ENCODE measurements around the gene TEF. TPM values are rescaled to one million over a fixed set of nuclear protein-coding genes. Genes with fewer than 3 reads are reported as not detected.

TEF gene
- total and polyA plus RNA-seq, 9 of the 15 experiments (the other 6 are each of a cell fraction or from before 2014, with no cell fraction given), result 0.04 to 3.1 (median 1.2) TPM

DNA sequence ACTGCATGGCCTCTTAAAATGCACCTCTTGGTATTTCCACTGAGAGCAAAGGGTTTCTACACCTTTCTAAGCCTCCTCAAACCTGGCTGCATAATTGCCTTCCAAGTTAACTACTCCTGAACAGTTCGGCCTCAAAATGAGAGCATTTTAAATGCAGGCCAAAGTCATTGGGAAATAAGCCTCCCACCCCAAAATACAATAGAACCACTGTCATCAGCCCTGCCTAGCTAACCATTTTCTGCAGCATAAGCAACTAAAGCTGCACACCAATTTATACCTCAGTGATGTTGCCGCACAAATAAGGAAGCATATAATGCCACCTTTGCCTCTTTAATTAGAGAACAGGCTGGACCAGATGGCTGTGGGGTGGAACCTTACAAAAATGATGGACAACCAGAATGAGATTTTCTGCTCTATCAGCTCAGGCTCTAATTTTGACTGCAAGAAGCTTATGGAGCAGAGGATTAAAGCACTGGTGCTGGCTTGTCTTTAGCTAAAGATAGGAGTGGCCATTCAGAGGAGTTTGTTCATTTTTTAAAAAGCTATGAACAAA lies 60.6 kb downstream of the TEF start:
- H2AFZ ChIP-seq (ENCODE audit: low read depth, low read length), result no peak overlapping the region
- peaks cover 6% of the 10 kb centered on the region for H4K20me1 ChIP-seq (replicated peaks; ENCODE audit: control insufficient read depth, insufficient read depth, low read length)
- CTCF ChIA-PET (ENCODE audit: low intra/inter-chr PET ratio), result no interaction called here
- H3K9ac ChIP-seq (ENCODE audit: insufficient read depth in 1 of 2, low read depth in 2 of 2, low read length in 2 of 2), result no peak overlapping the region
- in situ Hi-C loops (cut with MboI), result no loop called here
- no peaks in the 10 kb centered on the region for H3K27me3 ChIP-seq (ENCODE audit: control insufficient read depth in 2 of 2, insufficient read depth in 2 of 2, low read length in 2 of 2)
- H3K4me1 ChIP-seq (replicated peaks in 1 of 2; ENCODE audit: control insufficient read depth in 2 of 2, insufficient read depth in 2 of 2, low read length in 2 of 2), result peaks cover 0 to 16% of the 10 kb centered on the region in 2 experiments; a peak in 3 of 5 replicates
- peaks cover 34% of the 10 kb centered on the region for H3K36me3 ChIP-seq (ENCODE audit: control insufficient read depth, insufficient read depth, low read length)
- FAIRE-seq, result no peak
- ATAC-seq, result no peak
- no peaks in the 10 kb centered on the region for H3K9me1 ChIP-seq (ENCODE audit: control insufficient read depth, insufficient read depth, low read length)
- no peak overlapping the region for H3K4me3 ChIP-seq
- TF ChIP-seq ZNF347 (CRISPR knock-in tag; IDR thresholded peaks at IDR 0.05; ENCODE audit: low read depth) (no peak), RFX1 (IDR thresholded peaks at IDR 0.05) (no peak), ZNF592 (IDR thresholded peaks at IDR 0.05) (no peak), DPF2 (IDR thresholded peaks at IDR 0.05) (no peak)
- H3K27ac ChIP-seq (ENCODE audit: extremely low read depth, low read depth, low read length), result no peak overlapping the region
- no peak overlapping the region for H3K4me2 ChIP-seq (ENCODE audit: insufficient read depth, low read length)
- POLR2A ChIA-PET, result no interaction called here
- no peaks in the 10 kb centered on the region for H3K9me3 ChIP-seq (replicated peaks; ENCODE audit: control insufficient read depth, insufficient read depth, low read depth, low read length)
- intact Hi-C loops (cut with micrococcal nuclease), result no loop called here
- H3K79me2 ChIP-seq (ENCODE audit: control insufficient read depth, insufficient read depth, low read length), result peaks cover 73% of the 10 kb centered on the region
- no peak for DNase-seq (ENCODE audit: extremely low read depth in 1 of 4, low spot score in 3 of 4)
- WGBS (ENCODE audit: insufficient coverage, low coverage, missing lambda C conversion rate), result 97% methylated on average over 2 of the region's 2 CpGs
- no TSS peak for BruUV-seq (replicated peaks)
